Trophoblast cell (in vitro differentiated cells and primary cell): ENCODE measurements around the gene FAM89A.
A peak's percentile ranks its signal among the peaks of the same experiment; 100 is the strongest.

Source experiments
- DNase-seq, 2 donors: peaks; one replicate each; pipeline ENCODE4 v3.0.0-alpha.2; 2016
- H2AFZ ChIP-seq: 2 replicates; pipeline ENCODE4 v1.6.1; 2013; ENCODE audit warnings: low read length, moderate library complexity, mild to moderate bottlenecking; ENCODE audit not compliant: insufficient read depth, poor library complexity
- H2AK5ac ChIP-seq: 2 replicates; pipeline ENCODE4 v1.6.1; 2013; ENCODE audit warnings: mild to moderate bottlenecking, low read length
- H2BK120ac ChIP-seq: 2 replicates; pipeline ENCODE4 v1.6.1; 2013; ENCODE audit warnings: low read length, mild to moderate bottlenecking, moderate library complexity; ENCODE audit not compliant: insufficient read depth, poor library complexity
- H2BK12ac ChIP-seq: 2 replicates; pipeline ENCODE4 v1.6.1; 2013; ENCODE audit warnings: mild to moderate bottlenecking, low read length, moderate library complexity
- H2BK5ac ChIP-seq: 2 replicates; pipeline ENCODE4 v1.6.1; 2013; ENCODE audit warnings: low read length, low read depth, moderate library complexity, mild to moderate bottlenecking; ENCODE audit not compliant: poor library complexity
- H3K14ac ChIP-seq: 2 replicates; pipeline ENCODE4 v1.6.1; 2013; ENCODE audit warnings: mild to moderate bottlenecking, low read length
- H3K18ac ChIP-seq: 2 replicates; pipeline ENCODE4 v1.6.1; 2013; ENCODE audit warnings: mild to moderate bottlenecking, low read length
- H3K23ac ChIP-seq: 2 replicates; pipeline ENCODE4 v1.6.1; 2013; ENCODE audit warnings: low read length
- H3K27ac ChIP-seq: 2 replicates; pipeline ENCODE4 v1.5.1; 2013; ENCODE audit warnings: low read depth, mild to moderate bottlenecking, inconsistent platforms, low read length, moderate library complexity
- H3K27me3 ChIP-seq: 2 replicates; pipeline ENCODE4 v1.6.1; 2013; ENCODE audit warnings: inconsistent platforms, mild to moderate bottlenecking, low read length, moderate library complexity; ENCODE audit not compliant: insufficient read depth
- H3K36me3 ChIP-seq, 2 experiments: 1 replicate in 1 of 2; 2 replicates in 1 of 2; pipeline ENCODE4 v1.6.1; 2013; ENCODE audit warnings: low read length in 2 of 2, mild to moderate bottlenecking in 2 of 2, moderate library complexity in 1 of 2; ENCODE audit not compliant: insufficient read depth in 2 of 2, control insufficient read depth in 1 of 2
- H3K4ac ChIP-seq: 2 replicates; pipeline ENCODE4 v1.6.1; 2013; ENCODE audit warnings: low read depth, mild to moderate bottlenecking, low read length, moderate library complexity
- H3K4me1 ChIP-seq, 2 experiments: 1 replicate in 1 of 2; 2 replicates in 1 of 2; pipeline ENCODE4 v1.6.1; 2013; ENCODE audit warnings: low read length in 2 of 2, mild to moderate bottlenecking in 2 of 2, moderate library complexity in 1 of 2; ENCODE audit not compliant: insufficient read depth in 2 of 2, control insufficient read depth in 1 of 2
- H3K4me2 ChIP-seq: 2 replicates; pipeline ENCODE4 v1.6.1; 2013; ENCODE audit warnings: inconsistent platforms, mild to moderate bottlenecking, low read length, moderate library complexity
- H3K4me3 ChIP-seq: 2 replicates; pipeline ENCODE4 v1.5.1; 2013; ENCODE audit warnings: mild to moderate bottlenecking, low read depth, low read length, inconsistent platforms
- H3K79me1 ChIP-seq: one replicate; pipeline ENCODE4 v1.6.1; 2013; ENCODE audit warnings: low read length
- H3K79me2 ChIP-seq: 2 replicates; pipeline ENCODE4 v1.6.1; 2013; ENCODE audit warnings: low read length, mild to moderate bottlenecking; ENCODE audit not compliant: control insufficient read depth, insufficient read depth, poor library complexity
- H3K9ac ChIP-seq: 2 replicates; pipeline ENCODE4 v1.6.1; 2013; ENCODE audit warnings: mild to moderate bottlenecking, low read length
- H3K9me3 ChIP-seq: 2 replicates; pipeline ENCODE4 v1.6.1; 2013; ENCODE audit warnings: low read depth, mild to moderate bottlenecking, control low read depth, inconsistent platforms, low read length; ENCODE audit not compliant: insufficient read depth
- H4K12ac ChIP-seq: 2 replicates; pipeline ENCODE4 v1.6.1; 2013; ENCODE audit warnings: low read depth, mild to moderate bottlenecking, low read length, moderate library complexity
- H4K8ac ChIP-seq: 2 replicates; pipeline ENCODE4 v1.6.1; 2013; ENCODE audit warnings: low read depth, mild to moderate bottlenecking, low read length, moderate library complexity
- H4K91ac ChIP-seq: one replicate; pipeline ENCODE4 v1.6.1; 2013; ENCODE audit warnings: low read depth, mild to moderate bottlenecking, low read length, moderate library complexity
- WGBS: extraction: QIAGEN DNeasy Blood & Tissue Kit; methylation state at CpG from one replicate; pipeline ENCODE4 v1.1.7; 2013; ENCODE audit warnings: missing lambda C conversion rate; ENCODE audit not compliant: insufficient read length, insufficient coverage; ENCODE audit errors: extremely low coverage; 5-methylcytosine and 5-hydroxymethylcytosine counted together

FAM89A gene

DNA sequence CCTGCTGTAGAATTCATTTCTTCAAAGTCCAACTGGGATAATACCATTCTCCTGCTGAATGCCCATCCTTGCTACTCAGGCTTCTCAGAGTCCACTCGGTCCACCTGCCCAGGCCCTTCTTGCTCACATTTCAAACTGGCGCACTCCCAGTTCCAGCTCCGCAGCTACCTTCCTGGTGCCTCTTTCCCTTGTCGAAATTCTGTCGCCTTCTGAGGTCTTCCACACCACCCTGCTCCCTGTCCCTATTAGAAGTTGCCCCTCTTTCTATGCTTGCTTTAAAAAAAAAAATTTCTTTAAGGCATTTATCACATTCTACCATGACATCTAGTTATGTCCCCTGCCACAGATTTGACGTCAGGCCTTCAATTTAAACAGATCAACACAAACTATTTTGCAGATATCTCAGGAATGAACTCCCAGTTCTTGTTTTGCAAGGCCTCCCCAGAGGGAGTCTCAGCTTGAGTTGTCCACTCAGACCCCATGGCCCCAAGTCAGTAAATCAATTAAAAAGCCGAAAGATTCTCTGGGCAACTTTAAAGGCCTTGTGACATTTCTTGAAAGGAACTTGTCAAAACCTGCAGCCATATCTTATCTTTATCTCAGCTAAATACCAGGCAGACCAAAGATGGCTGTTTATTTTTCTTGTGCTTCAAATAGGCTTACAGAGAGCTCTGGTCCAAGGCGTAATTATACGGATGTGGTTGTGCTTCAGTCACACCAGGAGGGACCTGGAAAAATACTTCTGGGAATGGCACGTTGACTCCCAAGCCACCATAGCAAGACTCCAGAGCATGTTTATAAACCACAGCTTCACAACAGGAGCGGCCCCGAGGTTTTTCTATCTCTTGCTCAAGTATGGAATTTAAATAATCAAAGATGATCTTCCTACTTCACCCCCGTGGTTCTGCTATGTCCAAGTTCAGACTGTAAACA lies 2.2 kb downstream of the FAM89A start:
- Histone ChIP-seq H3K27ac (peak overlapping the region; percentile 75), H4K8ac (peak overlapping the region; percentile 68), H2AK5ac (peak overlapping the region; percentile 11), H3K4me1 (peaks cover 21 to 31% of the 10 kb centered on the region in 2 experiments), H3K14ac (peak overlapping the region; percentile 85), H3K9ac (no peak overlapping the region), H3K4me3 (no peak overlapping the region), H3K4ac (peak overlapping the region; percentile 93), H4K12ac (no peak overlapping the region), H2AFZ (no peak overlapping the region), H2BK5ac (peak overlapping the region; percentile 61), H4K91ac (peak overlapping the region; percentile 36), H3K79me1 (peaks cover 29% of the 10 kb centered on the region), H3K27me3 (no peaks in the 10 kb centered on the region), H3K9me3 (no peaks in the 10 kb centered on the region), H3K4me2 (peak overlapping the region; percentile 24), H3K79me2 (peaks cover 19% of the 10 kb centered on the region), H2BK120ac (peak overlapping the region; percentile 80), H2BK12ac (peak overlapping the region; percentile 46), H3K36me3 (peaks cover 4 to 5% of the 10 kb centered on the region in 2 experiments), H3K23ac (no peak overlapping the region), H3K18ac (peak overlapping the region; percentile 69)
- DNase-seq, result peak; percentile 43 to 71
- no CpG with 5 or more reads among the region's 13 CpGs for WGBS

DNA sequence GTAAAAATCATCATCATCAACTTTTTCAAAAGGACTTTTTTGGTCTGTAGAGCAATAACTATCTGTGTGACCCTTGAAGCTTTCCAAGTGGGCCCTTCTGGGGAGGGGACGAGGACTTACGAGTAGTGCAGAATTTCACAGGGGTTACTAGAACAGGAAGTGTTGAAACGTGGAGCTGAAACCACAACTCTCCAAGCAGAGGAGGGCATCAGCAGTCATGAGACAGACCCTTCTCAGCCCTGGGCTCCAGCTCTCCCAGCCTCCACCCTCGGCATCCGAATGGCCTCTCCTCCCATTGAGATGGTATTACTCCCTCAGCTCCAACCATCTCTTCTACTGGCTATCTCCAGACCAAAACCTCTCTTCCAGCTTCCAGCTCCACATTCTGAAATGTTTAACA lies 3.6 kb downstream of the FAM89A start:
- H2BK5ac ChIP-seq, result no peak overlapping the region
- WGBS, result no CpG with 5 or more reads among the region's 5 CpGs

DNA sequence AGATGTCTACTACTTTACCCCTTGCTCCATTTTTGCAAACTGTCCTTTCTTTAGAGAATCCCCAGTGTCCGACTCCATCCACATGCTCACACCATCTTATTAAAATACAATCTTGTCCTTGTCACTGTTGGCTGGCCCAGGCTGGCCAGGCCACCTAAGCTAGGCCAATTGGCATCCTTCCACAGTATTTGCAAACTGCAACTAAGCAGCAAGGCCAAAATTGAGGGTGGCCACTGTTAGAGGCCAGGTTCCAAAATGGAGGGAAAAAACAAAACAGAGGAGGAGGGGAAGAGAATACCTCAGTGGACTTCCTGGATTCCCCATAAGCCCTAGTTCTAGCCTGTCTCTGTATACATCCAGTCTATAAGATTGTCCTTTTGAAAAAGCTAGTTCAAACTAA lies 4.3 kb downstream of the FAM89A start:
- H4K12ac ChIP-seq, result no peak overlapping the region
- H2BK12ac ChIP-seq, result no peak overlapping the region
- no peak overlapping the region for H4K91ac ChIP-seq
- H3K36me3 ChIP-seq, result peaks cover 4 to 5% of the 10 kb centered on the region in 2 experiments
- no peak for DNase-seq
- H2BK5ac ChIP-seq, result no peak overlapping the region
- peaks cover 22% of the 10 kb centered on the region for H3K79me2 ChIP-seq
- no peak overlapping the region for H2AFZ ChIP-seq
- no peaks in the 10 kb centered on the region for H3K9me3 ChIP-seq
- H3K4me2 ChIP-seq, result no peak overlapping the region
- no peaks in the 10 kb centered on the region for H3K27me3 ChIP-seq
- H3K18ac ChIP-seq, result no peak overlapping the region
- H3K4ac ChIP-seq, result peak overlapping the region; percentile 41
- no peak overlapping the region for H4K8ac ChIP-seq
- no peak overlapping the region for H3K27ac ChIP-seq
- no peak overlapping the region for H3K14ac ChIP-seq
- WGBS, result no CpG with 5 or more reads among the region's 1 CpG
- H3K9ac ChIP-seq, result no peak overlapping the region
- peaks cover 20 to 33% of the 10 kb centered on the region in 2 experiments for H3K4me1 ChIP-seq
- no peak overlapping the region for H2AK5ac ChIP-seq
- peaks cover 26% of the 10 kb centered on the region for H3K79me1 ChIP-seq
- no peak overlapping the region for H3K23ac ChIP-seq
- H3K4me3 ChIP-seq, result no peak overlapping the region
- H2BK120ac ChIP-seq, result no peak overlapping the region

More for the DNA sequence above, 3.6 kb downstream of the FAM89A start:
- peaks cover 29% of the 10 kb centered on the region for H3K79me1 ChIP-seq
- no peak overlapping the region for H4K12ac ChIP-seq
- no peaks in the 10 kb centered on the region for H3K27me3 ChIP-seq
- H2BK12ac ChIP-seq, result no peak overlapping the region
- no peak overlapping the region for H3K14ac ChIP-seq
- no peak overlapping the region for H3K4me3 ChIP-seq
- H3K9ac ChIP-seq, result no peak overlapping the region
- no peak overlapping the region for H3K23ac ChIP-seq
- no peaks in the 10 kb centered on the region for H3K9me3 ChIP-seq
- no peak overlapping the region for H2AK5ac ChIP-seq
- H4K91ac ChIP-seq, result no peak overlapping the region
- DNase-seq, result peak in 1 of 2 donors; percentile 5
- peaks cover 4 to 5% of the 10 kb centered on the region in 2 experiments for H3K36me3 ChIP-seq
- no peak overlapping the region for H2BK120ac ChIP-seq
- no peak overlapping the region for H3K4me2 ChIP-seq
- no peak overlapping the region for H3K27ac ChIP-seq
- no peak overlapping the region for H4K8ac ChIP-seq
- H3K18ac ChIP-seq, result no peak overlapping the region
- H3K79me2 ChIP-seq, result peaks cover 22% of the 10 kb centered on the region
- no peak overlapping the region for H2AFZ ChIP-seq
- H3K4me1 ChIP-seq, result peaks cover 22 to 35% of the 10 kb centered on the region in 2 experiments
- H3K4ac ChIP-seq, result no peak overlapping the region

DNA sequence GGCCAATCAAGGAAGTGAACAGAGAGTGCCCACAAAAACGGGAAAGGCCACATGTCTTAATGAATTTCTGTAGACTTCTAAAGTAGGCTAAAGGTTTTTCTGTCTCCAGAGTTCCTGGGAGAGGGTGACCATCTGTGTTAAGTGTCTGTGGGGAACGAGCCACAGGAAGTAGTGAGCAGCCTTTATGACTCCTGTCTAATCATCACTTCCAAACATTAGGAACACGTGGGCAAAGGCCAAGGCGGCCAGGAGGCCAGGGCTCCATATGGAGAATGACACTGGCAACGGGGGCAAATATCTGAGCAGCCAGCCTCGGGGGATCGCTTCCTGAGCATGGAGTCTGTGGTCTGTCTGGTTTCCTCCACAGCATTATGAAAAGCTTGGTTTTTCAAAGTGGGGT lies 7.1 kb downstream of the FAM89A start:
- no peak overlapping the region for H3K14ac ChIP-seq
- no peak overlapping the region for H4K12ac ChIP-seq
- no peak overlapping the region for H2BK12ac ChIP-seq
- H3K4me2 ChIP-seq, result no peak overlapping the region
- H2AFZ ChIP-seq, result no peak overlapping the region
- H3K9ac ChIP-seq, result no peak overlapping the region
- DNase-seq, result no peak
- H2AK5ac ChIP-seq, result no peak overlapping the region
- no peak overlapping the region for H2BK5ac ChIP-seq
- WGBS, result no CpG with 5 or more reads among the region's 7 CpGs
- H3K9me3 ChIP-seq, result peaks cover 1% of the 10 kb centered on the region
- peaks cover 22 to 34% of the 10 kb centered on the region in 2 experiments for H3K4me1 ChIP-seq
- H3K27ac ChIP-seq, result no peak overlapping the region
- no peak overlapping the region for H3K18ac ChIP-seq
- peak overlapping the region; percentile 6 for H3K4ac ChIP-seq
- no peak overlapping the region for H3K4me3 ChIP-seq
- H2BK120ac ChIP-seq, result no peak overlapping the region
- H4K8ac ChIP-seq, result no peak overlapping the region
- no peak overlapping the region for H4K91ac ChIP-seq
- peaks cover 6 to 7% of the 10 kb centered on the region in 2 experiments for H3K36me3 ChIP-seq
- peaks cover 10% of the 10 kb centered on the region for H3K79me2 ChIP-seq
- H3K23ac ChIP-seq, result no peak overlapping the region
- peaks cover 7% of the 10 kb centered on the region for H3K79me1 ChIP-seq
- H3K27me3 ChIP-seq, result no peaks in the 10 kb centered on the region
